Panc1 (cell line): ENCODE results near the gene ZNF444. TPM values are rescaled to one million over a fixed set of nuclear protein-coding genes. Genes with fewer than 3 reads are reported as not detected.

Experiments
- ATAC-seq: fragments of 200-7000 bp; cut with Tn5 transposase; 2 replicates; pipeline ENCODE4 v1.9.1; 2020; ENCODE audit warnings: mild to moderate bottlenecking, moderate library complexity
- BruUV-seq: library from RNA; stranded (reverse); fragments of 400-500 nt; replicated peaks from 2 replicates; lab custom pipeline; 2021; lab: Mats Ljungman, UMichigan
- CTCF ChIA-PET: fragments of 300-600 bp; sonication (Branson Sonifier 250); formaldehyde crosslinking; loops from one replicate; lab custom pipeline; 2022; ENCODE audit warnings: antibody characterized with exemption; lab: Charles Lee
- POLR2A ChIA-PET: fragments of 300-600 bp; sonication (Branson Sonifier 250); formaldehyde crosslinking; loops from one replicate; lab custom pipeline; 2022; ENCODE audit warnings: antibody characterized with exemption; lab: Charles Lee
- DNase-seq: peaks from one replicate; pipeline ENCODE4 v3.0.0-alpha.2; 2010; ENCODE audit warnings: low read depth, low spot score
- H3K27ac ChIP-seq: 2 replicates; pipeline ENCODE4 v1.5.1; 2011; ENCODE audit warnings: mild to moderate bottlenecking, low read length, inconsistent platforms
- H3K27me3 ChIP-seq: fragments of 200-500 bp; sonication (Bioruptor generic); 2 replicates; pipeline ENCODE4 v1.6.0; 2014; ENCODE audit warnings: low read length, inconsistent platforms; ENCODE audit not compliant: control insufficient read depth, insufficient read depth
- H3K36me3 ChIP-seq: fragments of 200-500 bp; sonication (Bioruptor generic); 2 replicates; pipeline ENCODE4 v1.5.1; 2014; ENCODE audit warnings: inconsistent platforms, mild to moderate bottlenecking, low read length, moderate library complexity; ENCODE audit not compliant: control insufficient read depth, insufficient read depth
- H3K4me1 ChIP-seq: 2 replicates; pipeline ENCODE4 v1.5.1; 2011; ENCODE audit warnings: inconsistent platforms, mild to moderate bottlenecking, low read length, moderate library complexity; ENCODE audit not compliant: control insufficient read depth, insufficient read depth
- H3K4me3 ChIP-seq, 2 experiments: 2 replicates each; pipeline ENCODE4 v1.5.1; 2011 to 2012; ENCODE audit warnings: low read depth in 2 of 2, low read length in 2 of 2, mild to moderate bottlenecking in 2 of 2, inconsistent platforms in 1 of 2, moderate library complexity in 1 of 2
- H3K9me3 ChIP-seq: fragments of 200-500 bp; sonication (Bioruptor generic); 2 replicates; pipeline ENCODE4 v1.5.1; 2014; ENCODE audit warnings: low read depth, mild to moderate bottlenecking, inconsistent platforms, low read length, moderate library complexity; ENCODE audit not compliant: control insufficient read depth, insufficient read depth
- POLR2AphosphoS5 ChIP-seq: IDR thresholded peaks from 2 replicates; pipeline ENCODE4 v1.6.1; 2012; ENCODE audit warnings: mild to moderate bottlenecking, low read depth, low read length, moderate library complexity
- SIN3A ChIP-seq: IDR thresholded peaks from 2 replicates; pipeline ENCODE4 v1.6.1; 2012; ENCODE audit warnings: low read depth, mild to moderate bottlenecking, low read length, moderate library complexity, borderline replicate concordance; ENCODE audit not compliant: insufficient read depth
- TCF7L2 ChIP-seq: IDR thresholded peaks from 2 replicates; pipeline ENCODE4 v1.6.1; 2011; ENCODE audit warnings: mild to moderate bottlenecking, low read depth, low read length, inconsistent platforms
- in situ Hi-C: cut with HindIII; loops from 2 replicates; pipeline ENCODE4 v1.10.0; 2016; ENCODE audit warnings: low sequenced_read_pairs, low pct_unique_long_range_greater_than_20kb
- intact Hi-C: fragments of 100-400 bp; cut with micrococcal nuclease; formaldehyde crosslinking; loops from one replicate; pipeline ENCODE4 v1.10.0; 2022; ENCODE audit not compliant: unreplicated experiment
- total RNA-seq: library from RNA; stranded (reverse); gene quantifications from one replicate; pipeline ENCODE4 v1.2.1, GENCODE V29; 2021; ENCODE audit not compliant: unreplicated experiment
- TF ChIP-seq, protein P1 (sequence below), 2 experiments: IDR thresholded peaks; 2 replicates each; pipeline ENCODE4 v1.6.1; 2011 to 2012; ENCODE audit warnings: low read depth in 2 of 2, control low read depth in 1 of 2, low read length in 1 of 2, mild to moderate bottlenecking in 1 of 2, moderate library complexity in 1 of 2; ENCODE audit not compliant: insufficient read depth in 1 of 2
- TF ChIP-seq, protein P2 (sequence below): fragments of 450-650 bp; IDR thresholded peaks from 2 replicates; pipeline ENCODE4 v1.5.1; 2017; ENCODE audit warnings: mild to moderate bottlenecking

Gene ZNF444
- total RNA-seq, 1 experiment from 2014 or later: 81.5 TPM

- H3K27ac ChIP-seq: no peak overlapping the region
- TF ChIP-seq, protein P1, sequence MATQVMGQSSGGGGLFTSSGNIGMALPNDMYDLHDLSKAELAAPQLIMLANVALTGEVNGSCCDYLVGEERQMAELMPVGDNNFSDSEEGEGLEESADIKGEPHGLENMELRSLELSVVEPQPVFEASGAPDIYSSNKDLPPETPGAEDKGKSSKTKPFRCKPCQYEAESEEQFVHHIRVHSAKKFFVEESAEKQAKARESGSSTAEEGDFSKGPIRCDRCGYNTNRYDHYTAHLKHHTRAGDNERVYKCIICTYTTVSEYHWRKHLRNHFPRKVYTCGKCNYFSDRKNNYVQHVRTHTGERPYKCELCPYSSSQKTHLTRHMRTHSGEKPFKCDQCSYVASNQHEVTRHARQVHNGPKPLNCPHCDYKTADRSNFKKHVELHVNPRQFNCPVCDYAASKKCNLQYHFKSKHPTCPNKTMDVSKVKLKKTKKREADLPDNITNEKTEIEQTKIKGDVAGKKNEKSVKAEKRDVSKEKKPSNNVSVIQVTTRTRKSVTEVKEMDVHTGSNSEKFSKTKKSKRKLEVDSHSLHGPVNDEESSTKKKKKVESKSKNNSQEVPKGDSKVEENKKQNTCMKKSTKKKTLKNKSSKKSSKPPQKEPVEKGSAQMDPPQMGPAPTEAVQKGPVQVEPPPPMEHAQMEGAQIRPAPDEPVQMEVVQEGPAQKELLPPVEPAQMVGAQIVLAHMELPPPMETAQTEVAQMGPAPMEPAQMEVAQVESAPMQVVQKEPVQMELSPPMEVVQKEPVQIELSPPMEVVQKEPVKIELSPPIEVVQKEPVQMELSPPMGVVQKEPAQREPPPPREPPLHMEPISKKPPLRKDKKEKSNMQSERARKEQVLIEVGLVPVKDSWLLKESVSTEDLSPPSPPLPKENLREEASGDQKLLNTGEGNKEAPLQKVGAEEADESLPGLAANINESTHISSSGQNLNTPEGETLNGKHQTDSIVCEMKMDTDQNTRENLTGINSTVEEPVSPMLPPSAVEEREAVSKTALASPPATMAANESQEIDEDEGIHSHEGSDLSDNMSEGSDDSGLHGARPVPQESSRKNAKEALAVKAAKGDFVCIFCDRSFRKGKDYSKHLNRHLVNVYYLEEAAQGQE (IDR thresholded peaks at IDR 0.05; ENCODE audit: insufficient read depth in 1 of 2, low read depth in 2 of 2, low read length in 1 of 2): no peak
- no peak for TF ChIP-seq POLR2AphosphoS5
- no peak for TF ChIP-seq TCF7L2
- TF ChIP-seq SIN3A: no peak
- TF ChIP-seq, protein P2, sequence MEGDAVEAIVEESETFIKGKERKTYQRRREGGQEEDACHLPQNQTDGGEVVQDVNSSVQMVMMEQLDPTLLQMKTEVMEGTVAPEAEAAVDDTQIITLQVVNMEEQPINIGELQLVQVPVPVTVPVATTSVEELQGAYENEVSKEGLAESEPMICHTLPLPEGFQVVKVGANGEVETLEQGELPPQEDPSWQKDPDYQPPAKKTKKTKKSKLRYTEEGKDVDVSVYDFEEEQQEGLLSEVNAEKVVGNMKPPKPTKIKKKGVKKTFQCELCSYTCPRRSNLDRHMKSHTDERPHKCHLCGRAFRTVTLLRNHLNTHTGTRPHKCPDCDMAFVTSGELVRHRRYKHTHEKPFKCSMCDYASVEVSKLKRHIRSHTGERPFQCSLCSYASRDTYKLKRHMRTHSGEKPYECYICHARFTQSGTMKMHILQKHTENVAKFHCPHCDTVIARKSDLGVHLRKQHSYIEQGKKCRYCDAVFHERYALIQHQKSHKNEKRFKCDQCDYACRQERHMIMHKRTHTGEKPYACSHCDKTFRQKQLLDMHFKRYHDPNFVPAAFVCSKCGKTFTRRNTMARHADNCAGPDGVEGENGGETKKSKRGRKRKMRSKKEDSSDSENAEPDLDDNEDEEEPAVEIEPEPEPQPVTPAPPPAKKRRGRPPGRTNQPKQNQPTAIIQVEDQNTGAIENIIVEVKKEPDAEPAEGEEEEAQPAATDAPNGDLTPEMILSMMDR: no peak
- H3K27me3 ChIP-seq: no peaks in the 10 kb centered on the region
- ATAC-seq (peak; percentile 51), DNase-seq (no peak)
- ChIA-PET POLR2A (no interaction called here), CTCF (no interaction called here)
- intact Hi-C loops: no loop called here
- no peaks in the 10 kb centered on the region for H3K36me3 ChIP-seq
- no peaks in the 10 kb centered on the region for H3K9me3 ChIP-seq
- no peaks in the 10 kb centered on the region for H3K4me1 ChIP-seq
- in situ Hi-C loops: no loop called here
- no TSS peak for BruUV-seq
- no peak overlapping the region for H3K4me3 ChIP-seq
Observed at GRCh38 chr19:56126983-56127780, 13.9 kb upstream of the ZNF444 start.

- TF ChIP-seq TCF7L2 (no peak), POLR2AphosphoS5 (no peak), SIN3A (no peak)
- TF ChIP-seq, protein P2: no peak
- TF ChIP-seq, protein P1 (IDR thresholded peaks at IDR 0.05; ENCODE audit: insufficient read depth in 1 of 2, low read depth in 2 of 2, low read length in 1 of 2): no peak
- ChIA-PET CTCF (no interaction called here), POLR2A (interaction anchor here (0.7 kb wide), 1 partner anchor 38 kb away, joined by 3 read pairs; no protein-coding TSS in a partner anchor)
- no peaks in the 10 kb centered on the region for H3K36me3 ChIP-seq
- no TSS peak for BruUV-seq
- in situ Hi-C loops: no loop called here
- ATAC-seq (no peak), DNase-seq (no peak)
- intact Hi-C loops: no loop called here
- no peaks in the 10 kb centered on the region for H3K9me3 ChIP-seq
- no peaks in the 10 kb centered on the region for H3K27me3 ChIP-seq
- H3K4me1 ChIP-seq: 0 out of 2 replicates have a peak, but pooled peaks cover 2% of the 10 kb centered on the region
- H3K27ac ChIP-seq: no peak overlapping the region
- no peak overlapping the region for H3K4me3 ChIP-seq
Observed at GRCh38 chr19:56130006-56130405, 11.1 kb upstream of the ZNF444 start.
